Activated CD8-positive, alpha-beta memory T cell treated with anti-CD3 and anti-CD28 coated beads for 1 hour (primary cell): ENCODE results near the gene GLYAT.

Source experiments
- DNase-seq, 2 donors: peaks; one replicate each; pipeline ENCODE4 v3.0.0-alpha.2; 2020; ENCODE audit warnings: low read depth in 1 of 2; ENCODE audit errors: extremely low read depth in 1 of 2

Gene GLYAT, protein sequence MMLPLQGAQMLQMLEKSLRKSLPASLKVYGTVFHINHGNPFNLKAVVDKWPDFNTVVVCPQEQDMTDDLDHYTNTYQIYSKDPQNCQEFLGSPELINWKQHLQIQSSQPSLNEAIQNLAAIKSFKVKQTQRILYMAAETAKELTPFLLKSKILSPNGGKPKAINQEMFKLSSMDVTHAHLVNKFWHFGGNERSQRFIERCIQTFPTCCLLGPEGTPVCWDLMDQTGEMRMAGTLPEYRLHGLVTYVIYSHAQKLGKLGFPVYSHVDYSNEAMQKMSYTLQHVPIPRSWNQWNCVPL

DNA sequence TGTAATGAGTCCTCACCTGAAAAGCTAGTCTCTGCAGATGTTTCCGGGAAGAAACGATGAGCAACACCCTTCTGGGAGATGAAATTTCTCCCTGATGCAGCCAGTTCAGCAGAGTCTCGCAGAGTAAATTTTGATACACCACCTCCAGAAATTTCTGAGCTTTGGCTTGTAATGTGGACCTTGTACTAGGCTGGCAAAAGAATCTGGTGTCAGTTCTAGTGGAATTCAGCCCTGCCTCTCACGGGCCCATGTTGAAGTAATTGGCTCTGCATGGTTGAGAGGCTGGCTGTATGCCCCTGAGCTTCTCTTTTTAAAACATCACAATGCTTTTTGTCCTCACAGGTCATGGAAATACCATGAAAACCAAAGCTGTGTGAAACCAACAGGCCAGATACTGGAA lies at the start of gene GLYAT:
Gene GLYAT (minus strand): TSS at position 125 of the 400 bp plus-strand sequence. CDS start 7,447 bp downstream, outside the sequence.
- DNase-seq: no peak

DNA sequence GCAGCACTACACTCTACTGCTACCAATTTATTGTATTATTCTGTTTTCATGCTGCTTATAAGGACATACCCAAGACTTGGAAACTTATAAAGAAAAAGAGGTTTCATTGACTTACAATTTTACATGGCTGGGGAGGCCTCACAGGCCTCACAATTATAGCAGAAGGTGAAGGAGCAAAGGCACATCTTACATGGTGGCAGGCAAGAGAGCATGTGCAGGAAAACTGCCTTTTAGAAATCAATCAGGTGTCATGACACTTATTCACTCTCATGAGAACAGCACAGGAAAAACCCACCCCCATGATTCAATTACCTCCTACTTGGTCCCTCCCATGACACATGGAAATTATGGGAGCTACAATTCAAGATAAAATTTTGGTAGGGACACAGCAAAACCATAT lies 49.6 kb upstream of the GLYAT start:
- DNase-seq: no peak

DNA sequence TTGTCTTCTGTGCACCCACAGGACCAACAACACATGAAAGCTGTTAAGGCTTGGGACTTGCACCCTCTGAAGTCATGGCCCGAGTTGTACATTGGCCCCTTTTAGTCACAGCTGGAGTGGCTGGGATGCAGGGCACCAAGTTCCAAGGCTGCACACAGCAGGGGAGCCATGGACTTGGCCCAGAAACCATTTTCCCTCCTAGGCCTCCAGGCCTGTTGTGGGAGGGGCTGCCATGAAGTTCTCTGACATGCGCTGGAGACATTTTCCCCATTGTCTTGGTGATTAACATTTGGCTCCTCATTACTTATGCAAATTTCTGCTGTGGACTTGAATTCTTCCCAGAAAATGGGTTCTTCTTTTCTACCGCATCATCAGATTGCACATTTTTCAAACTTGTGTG lies 48.8 kb upstream of the GLYAT start:
- no peak for DNase-seq

DNA sequence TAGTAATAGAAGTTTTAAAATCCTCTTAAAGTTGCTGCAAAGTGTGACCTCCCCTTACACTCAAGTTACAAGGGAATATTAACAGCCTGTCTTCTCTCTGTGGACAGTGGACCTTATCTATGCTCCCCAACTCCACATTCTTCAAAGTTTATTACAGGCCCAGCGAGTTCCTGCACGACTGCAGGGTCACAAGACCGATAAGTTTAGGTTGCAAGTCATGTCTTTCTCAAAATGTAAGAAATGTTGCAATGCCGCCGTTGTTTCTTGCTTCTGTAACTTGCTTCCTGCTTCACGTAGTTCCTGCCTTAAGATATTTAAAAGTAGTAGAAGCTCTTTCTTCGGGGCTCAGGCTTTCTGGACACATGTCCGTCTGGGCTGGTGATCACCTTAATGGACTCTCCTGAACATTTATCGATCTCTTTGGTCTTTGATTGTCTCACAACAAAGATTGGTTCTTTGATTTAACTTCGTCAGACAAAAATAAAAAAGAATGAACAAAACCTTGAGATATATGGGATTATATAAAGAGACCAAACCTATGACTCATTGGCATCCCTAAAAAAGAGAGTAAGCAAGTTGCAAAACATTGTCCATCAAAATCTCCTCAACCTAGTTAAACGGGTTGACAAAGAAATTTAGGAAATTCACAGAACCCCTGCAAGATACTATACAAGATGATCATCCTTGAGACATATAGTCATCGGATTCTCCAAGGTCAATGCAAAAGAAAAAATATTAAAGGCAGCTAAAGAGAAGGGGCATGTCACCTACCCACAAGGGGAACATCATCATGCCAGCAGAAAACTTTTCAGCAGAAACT lies 45.4 kb upstream of the GLYAT start:
- no peak for DNase-seq

DNA sequence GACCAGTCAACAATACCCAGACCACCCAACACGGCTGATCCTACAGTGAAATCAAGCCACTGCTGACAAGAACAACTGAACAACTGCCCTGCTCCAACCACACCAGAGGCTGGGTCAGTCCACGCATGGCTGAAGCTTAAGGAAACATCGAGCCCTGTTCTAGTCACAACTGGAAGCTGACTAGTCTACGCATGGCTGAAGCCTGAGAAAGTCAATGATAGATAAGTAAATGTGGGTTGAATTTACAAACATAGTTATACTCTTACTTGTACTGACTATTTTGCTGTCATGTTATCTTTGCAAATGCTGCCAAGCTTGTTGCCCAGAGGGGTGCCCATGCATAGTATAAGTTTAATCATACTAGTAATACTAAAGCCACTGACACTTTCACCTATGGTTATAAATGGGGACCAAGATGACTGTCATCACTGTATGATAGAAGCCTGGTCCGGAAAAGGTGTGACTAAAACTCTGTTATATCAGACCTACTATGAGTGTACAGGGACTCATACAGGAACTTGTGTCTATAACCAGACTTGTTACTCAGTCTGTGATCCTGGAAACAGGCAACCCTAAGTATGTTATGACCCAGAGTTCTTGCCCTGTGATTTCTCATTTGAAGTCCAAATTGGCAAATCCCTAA lies 43.4 kb upstream of the GLYAT start:
- no peak for DNase-seq

DNA sequence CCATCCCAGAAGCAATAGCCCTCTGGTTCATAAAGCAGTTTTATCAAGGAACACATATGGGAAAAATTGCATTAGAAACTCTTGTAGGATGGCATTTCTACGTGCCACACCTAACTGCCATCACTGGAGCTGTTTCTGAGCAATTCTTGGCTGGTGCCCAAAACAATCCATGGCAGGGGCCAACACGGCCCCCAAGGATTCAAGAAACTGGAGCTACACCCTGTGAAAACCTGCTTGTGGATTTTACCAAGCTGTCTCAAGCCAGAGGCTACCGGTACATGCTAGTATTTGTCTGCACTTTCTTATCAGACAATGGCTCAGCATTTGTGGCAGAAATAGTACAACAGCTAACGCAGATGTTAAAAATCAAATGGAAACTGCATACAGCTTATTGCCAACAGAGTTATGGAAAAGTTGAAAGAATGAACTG lies 42.4 kb upstream of the GLYAT start:
- DNase-seq: no peak

DNA sequence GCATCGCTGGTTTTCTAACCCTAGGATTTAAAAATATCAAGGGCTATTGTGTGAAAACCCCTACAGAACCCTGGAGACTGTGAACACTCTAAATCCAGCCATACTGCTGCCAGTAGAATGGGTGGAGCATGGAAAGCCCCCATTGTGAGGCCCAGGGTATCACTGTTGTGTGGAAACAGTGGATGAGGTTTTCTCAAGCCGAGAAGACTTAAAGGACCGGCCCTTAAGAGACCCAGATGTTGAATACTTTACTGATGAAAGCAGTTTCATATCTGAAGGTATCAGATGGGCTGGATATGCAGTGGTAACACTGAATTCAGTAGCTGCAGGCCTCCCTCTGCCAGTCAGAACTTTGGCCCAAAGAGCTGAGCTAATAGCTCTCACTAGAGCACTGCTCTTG lies 41.6 kb upstream of the GLYAT start:
- no peak for DNase-seq

DNA sequence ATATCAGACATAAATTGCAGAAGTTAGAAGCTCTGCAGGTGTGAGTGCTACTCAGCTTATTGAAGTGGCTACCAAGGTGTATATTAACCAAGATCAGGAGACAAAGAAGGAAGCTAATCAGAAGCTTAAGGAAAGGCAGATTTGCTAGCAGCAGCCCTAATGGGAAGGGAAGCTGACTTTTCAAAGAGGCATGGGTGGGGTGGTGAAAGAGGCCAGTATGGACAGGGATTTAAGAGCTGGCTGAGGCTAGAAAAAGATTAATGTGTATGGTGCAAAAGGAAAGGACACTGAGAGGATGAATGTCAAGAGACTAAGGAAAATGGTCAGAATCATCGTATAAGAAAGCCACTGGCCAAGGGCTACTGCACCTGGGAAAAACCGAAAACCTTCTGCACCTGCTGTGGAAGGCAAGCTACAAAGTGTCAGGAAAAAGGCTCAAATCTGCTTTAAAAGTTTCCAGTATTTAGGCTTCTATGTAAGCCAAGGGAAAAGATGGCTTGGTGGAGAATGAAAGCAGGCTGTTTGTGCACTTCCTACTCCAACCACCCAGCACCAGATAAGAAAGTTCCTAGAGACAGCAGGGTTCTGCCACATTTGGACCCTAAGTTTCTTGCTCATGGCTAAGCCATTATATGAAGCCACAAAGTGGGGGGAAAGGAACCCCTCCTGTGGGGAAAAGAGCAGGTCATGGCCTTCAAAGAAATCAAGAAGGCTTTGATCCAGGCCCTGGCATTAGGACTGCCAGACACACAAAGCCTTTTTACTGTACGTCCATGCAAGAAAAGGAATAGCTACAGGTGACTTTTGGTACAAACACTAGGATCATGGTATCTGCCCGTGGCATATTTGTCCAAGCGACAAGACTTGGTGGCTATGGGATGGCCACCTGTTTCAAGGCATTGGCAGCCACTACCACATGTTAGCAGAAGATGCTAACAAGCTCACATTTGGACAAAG lies 40.9 kb upstream of the GLYAT start:
- DNase-seq: no peak

DNA sequence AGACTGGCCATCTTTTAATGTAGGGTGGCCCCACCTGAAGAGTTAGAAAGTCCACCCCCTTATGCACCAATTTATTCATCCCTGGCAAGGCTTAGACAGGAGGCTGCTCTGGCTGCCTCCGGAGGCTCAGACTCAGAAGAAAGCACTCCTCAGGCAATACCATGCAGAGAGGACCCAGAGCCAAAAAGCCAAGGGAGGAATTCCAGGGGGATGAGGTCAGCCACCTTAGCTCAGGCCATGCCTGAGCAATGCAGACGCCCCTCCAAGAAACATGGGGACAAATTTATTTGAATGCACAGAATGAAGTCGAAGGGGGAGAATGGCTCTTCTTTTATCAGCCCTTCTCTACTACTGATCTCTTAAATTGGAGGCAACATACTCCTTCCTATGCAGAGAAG lies 39.7 kb upstream of the GLYAT start:
- DNase-seq: no peak

DNA sequence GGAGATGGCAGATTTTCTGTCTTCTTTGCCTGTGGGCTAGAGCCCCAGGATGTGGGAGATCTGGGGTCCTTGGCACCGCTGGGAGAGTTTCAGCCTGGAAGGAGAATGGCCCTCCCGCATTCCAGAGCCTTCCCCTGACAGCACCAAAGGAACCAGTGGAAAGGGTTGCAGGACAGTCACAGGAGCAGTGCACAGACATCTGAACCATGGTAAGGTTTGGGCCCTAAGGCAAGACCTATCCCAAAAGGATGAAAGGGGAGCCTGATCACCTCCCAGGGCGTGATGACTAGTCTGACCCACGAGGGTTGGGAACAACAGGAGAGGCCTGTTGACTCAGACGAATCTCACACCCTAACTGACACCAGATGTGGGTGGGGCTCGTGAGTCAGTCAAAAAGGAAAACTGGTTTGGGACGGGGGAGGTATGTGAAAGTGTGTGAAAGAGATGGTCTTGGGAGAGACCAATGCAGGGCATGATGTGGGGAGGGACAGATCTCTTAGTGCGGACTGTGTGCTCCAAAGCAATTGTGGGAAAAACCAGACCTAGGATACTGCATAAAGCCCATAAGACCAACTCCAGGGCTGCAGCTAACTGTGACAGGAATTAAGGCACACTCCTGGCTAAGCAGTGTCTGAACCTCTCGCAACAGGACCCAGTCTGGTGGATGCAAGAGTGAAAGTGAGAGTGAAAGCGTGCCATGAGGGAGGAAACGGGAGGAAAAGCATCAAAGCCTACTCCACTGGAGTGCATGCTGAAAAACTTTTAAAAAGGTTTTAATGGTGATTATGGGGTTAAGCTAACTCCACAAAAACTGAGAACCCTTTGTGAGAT lies 39.1 kb upstream of the GLYAT start:
- DNase-seq: no peak

DNA sequence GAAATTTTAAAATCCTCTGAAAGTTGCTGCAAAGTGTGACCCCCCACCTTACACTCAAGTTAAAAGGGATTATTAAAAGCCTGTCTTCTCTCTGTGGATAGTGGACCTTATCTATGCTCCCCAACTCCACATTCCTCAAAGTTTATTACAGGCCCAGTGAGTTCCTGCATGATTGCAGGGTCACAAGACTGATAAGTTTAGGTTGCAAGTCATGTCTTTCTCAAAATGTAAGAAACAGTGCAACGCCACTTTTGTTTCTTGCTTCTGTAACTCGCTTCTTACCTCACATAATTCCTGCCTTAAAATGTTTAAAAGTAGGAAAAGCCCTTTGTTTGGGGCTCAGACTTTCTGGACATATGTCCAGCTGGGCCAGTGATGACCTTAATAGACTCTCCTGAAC lies 38.4 kb upstream of the GLYAT start:
- DNase-seq: no peak

DNA sequence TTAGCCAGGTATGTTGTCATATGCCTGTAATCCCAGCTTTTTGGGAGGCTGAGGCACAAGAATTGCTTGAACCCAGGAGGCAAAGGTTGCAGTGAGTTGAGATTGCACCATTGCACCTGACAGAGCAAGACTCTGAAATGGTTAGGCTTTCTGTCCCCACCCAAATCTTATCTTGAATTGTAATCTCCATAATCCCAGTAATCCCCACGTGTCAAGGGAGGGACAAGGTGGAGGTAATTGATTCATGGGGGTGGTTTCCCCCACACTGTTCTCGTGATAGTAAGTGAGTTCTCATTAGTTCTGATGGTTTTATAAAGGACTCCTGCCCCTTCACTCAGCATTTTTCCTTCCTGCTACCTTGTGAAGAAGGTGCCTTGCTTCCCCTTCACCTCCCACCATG lies 37.6 kb upstream of the GLYAT start:
- DNase-seq: no peak

DNA sequence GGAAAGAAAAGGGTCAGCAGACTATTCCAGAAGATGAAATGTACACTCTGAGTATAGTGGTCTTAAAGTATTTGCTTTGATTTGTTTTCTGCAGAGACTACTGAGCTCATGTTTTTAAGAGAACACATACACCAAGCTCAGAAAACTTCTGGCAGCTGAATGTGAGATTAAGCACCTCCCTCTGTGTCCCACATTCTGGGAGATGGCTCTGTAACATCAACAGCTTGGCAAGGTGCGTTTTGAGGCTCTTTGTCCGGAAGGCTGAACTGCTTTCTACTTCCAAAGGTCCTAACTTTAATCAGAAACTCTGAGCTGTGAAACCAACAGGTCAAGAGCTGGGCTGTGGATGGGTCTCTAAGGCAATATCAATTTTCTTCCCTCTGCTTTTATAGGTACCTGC lies 36.4 kb upstream of the GLYAT start:
- no peak for DNase-seq

DNA sequence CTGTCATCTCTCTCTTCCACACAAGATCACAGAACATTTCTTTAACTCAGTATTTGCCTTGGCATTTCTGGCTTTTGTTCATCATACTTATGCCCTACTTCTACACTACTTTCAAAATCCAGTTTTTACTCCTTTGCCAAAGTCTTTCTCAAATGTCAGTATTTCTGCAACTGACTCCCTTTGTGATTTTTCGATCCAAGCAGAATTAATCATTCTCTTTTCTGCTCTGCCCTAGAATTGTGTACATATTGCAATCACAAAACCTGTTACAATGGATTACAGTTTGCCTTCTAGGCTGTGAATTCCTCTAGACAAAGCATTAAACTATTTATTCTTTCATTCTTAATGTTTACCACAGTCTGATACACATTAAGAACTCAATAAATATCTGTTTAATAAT lies 33.3 kb upstream of the GLYAT start:
- DNase-seq: no peak

DNA sequence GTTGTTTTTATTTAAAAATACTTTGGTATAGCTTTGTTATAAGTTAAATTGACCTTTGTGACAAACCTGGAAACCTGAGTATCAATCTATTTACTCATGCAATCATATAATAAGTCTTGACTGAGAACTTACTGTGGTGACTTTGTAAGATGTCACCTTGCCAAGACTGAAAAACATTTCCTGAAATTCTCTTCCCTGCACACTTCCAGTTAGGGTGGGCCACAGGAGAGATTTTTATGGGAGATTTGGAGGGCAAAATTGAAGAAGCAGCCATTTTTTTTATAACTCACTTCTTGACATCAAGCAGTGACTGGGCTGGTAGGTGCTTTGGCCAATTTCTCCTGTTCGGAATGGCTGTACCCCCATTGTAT lies 31.4 kb upstream of the GLYAT start:
- no peak for DNase-seq

DNA sequence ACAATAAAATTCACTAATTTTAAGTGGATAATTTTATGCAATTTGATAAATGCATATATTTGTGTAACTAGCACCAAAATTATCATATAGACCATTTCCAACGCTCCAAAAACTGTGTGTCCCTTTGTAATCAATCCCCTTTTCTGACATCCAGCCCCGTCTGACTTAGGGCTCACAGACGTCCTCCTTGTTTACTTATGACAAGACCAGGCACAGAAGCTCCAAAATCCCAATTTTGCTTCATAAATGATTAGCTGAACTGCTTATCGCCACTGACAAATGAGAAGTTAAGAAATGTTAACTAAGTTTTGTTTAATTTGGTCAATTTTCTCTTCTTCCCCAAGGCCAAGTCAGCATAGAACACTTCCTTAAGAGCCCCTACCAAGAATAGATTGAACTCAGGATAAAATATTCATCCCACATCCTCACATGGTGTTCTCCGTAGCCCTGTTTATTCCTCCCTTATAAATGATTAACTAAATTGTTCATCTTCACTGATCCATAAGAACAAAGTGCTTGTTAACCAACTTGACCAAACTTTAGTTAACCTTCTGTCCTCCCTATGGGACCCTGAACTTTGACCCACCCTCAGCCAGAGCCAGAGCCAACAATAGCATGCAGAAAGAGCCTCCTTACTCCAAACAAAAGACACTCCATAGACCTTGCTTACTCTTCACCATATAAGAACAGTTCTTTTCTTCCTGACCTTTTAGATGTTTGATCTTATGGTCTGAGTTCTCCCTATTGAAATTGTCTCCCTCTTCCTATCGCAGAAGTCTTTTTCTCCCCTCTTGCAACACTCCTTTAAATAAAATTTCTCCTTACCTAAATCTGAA lies 30.8 kb upstream of the GLYAT start:
- DNase-seq: no peak

DNA sequence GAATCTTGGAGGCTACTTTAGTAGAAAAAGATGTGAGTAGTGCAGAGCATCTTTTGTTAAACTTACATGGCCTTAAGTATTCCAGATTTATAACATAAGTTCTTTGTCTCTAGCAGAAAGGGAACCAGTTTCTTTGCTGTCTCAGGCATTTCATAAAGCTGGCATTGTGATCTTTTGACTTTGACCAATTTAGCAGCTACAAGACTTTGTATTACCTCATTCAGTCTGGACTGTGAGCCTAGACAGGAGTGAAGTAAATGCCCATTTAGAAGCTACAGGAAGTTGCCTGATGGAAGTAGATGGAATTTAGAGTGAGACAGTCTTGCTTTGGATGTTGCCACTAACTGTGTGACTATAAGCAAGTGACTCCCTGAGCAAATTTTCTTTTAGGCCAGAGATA lies 25.7 kb upstream of the GLYAT start:
- DNase-seq: no peak

DNA sequence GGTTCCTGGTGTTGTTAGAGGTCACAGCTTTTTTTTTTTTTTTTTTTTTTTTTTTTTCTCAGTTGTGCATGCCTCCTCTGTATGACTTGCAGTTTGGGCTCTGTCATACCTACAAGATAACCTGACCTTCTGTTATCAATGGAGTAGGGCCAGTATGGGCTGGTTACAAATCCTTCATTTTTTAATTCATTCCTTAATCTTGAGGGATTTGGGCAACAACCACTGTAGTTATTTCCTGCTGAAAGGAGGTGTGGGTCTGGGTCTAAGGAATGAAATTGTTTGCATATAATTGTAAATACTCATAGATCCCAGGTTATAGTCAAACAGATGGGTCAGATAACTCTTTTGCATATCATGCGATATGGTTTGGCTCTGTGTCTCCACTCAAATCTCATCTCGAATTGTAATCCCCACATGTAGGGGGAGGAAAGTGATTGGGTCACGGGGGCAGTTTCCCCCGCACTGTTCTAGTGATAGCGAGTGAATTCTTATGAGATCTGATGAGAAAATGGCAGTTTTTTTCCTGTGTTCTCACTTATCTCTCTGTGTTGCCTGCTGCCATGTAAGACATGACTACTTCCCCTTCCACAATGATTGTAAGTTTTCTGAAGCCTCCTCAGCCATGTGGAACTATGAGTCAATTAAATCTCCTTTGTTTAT lies 14.1 kb upstream of the GLYAT start:
- no peak for DNase-seq
